Measurements from ENCODE around the gene PLAU. TPM values are rescaled to one million over a fixed set of nuclear protein-coding genes. Genes with fewer than 3 reads are reported as not detected.
A peak's percentile ranks its signal among the peaks of the same experiment; 100 is the strongest.
"Not testable (repeated sequence)": the region's sequence is repeated elsewhere in the genome, so short reads cannot be mapped to it uniquely, and the experiment has no call there.

The PLAU gene
- total and polyA plus RNA-seq, 2 experiments from 2014 or later = 13.3 to 17.5 TPM

- DNase-seq (ENCODE audit: low spot score) (no peak), ATAC-seq (no peak)
- no peaks in the 10 kb centered on the region for H3K9me2 ChIP-seq (ENCODE audit: insufficient read depth)
- H3K79me2 ChIP-seq (replicated peaks; ENCODE audit: insufficient read depth) = no peaks in the 10 kb centered on the region
- H3K36me3 ChIP-seq (ENCODE audit: insufficient read depth) = no peaks in the 10 kb centered on the region
- Mint-ChIP-seq H3K36me3 (ENCODE audit: low read depth) (no peaks in the 10 kb centered on the region), H3K27ac (no peak overlapping the region), H3K4me3 (no peak overlapping the region), H3K9me3 (no peaks in the 10 kb centered on the region), H3K27me3 (ENCODE audit: insufficient read depth, low read depth, poor library complexity) (peaks cover 4% of the 10 kb centered on the region), H3K4me1 (peaks cover 12% of the 10 kb centered on the region)
- no peaks in the 10 kb centered on the region for H4K20me1 ChIP-seq (replicated peaks; ENCODE audit: insufficient read depth)
- H3K27ac ChIP-seq (ENCODE audit: low read depth) = no peak overlapping the region
- peaks cover 11% of the 10 kb centered on the region; the same call in 1 of the 2 replicates for H3K4me1 ChIP-seq (ENCODE audit: insufficient read depth)
- H2AFZ ChIP-seq = peak overlapping the region; percentile 59; the same call in 1 of the 2 replicates
- H3K4me3 ChIP-seq = no peak overlapping the region
- no peak for TF ChIP-seq POLR2AphosphoS5 (IDR thresholded peaks at IDR 0.05; ENCODE audit: low read depth)
- no peak for TF ChIP-seq EZH2 (IDR thresholded peaks at IDR 0.05; ENCODE audit: low read depth, unreplicated experiment)
- no peak for TF ChIP-seq EZH2phosphoT487 (IDR thresholded peaks at IDR 0.05; ENCODE audit: unreplicated experiment)
- no peak for TF ChIP-seq STAT1 (IDR thresholded peaks at IDR 0.05; ENCODE audit: unreplicated experiment)
- TF ChIP-seq REST (IDR thresholded peaks at IDR 0.05; ENCODE audit: unreplicated experiment) = no peak
- TF ChIP-seq JUNB (IDR thresholded peaks at IDR 0.05; ENCODE audit: unreplicated experiment) = no peak
- no peak for TF ChIP-seq NANOG (IDR thresholded peaks at IDR 0.05; ENCODE audit: borderline replicate concordance)
- no peak for TF ChIP-seq ZNF331 (CRISPR knock-in tag; IDR thresholded peaks at IDR 0.05; ENCODE audit: low read depth)
- TF ChIP-seq CREB1 (CRISPR knock-in tag; IDR thresholded peaks at IDR 0.05; ENCODE audit: low read depth) = no peak
- no peak overlapping the region for H3K4me2 ChIP-seq
- no peaks in the 10 kb centered on the region for H3K27me3 ChIP-seq (ENCODE audit: insufficient read depth)
- no peaks in the 10 kb centered on the region for H3F3A ChIP-seq (replicated peaks; ENCODE audit: low read depth)
Observed at GRCh38 chr10:73889014-73889413, 21.9 kb upstream of the PLAU start.

- not testable (repeated sequence) for H3K36me3 ChIP-seq (ENCODE audit: insufficient read depth); H3K9me3 Mint-ChIP-seq; H3K27ac Mint-ChIP-seq; H3K36me3 Mint-ChIP-seq (ENCODE audit: low read depth); H3K4me3 ChIP-seq; H3K79me2 ChIP-seq (replicated peaks; ENCODE audit: insufficient read depth); ATAC-seq; H3K4me2 ChIP-seq; H3K9me2 ChIP-seq (ENCODE audit: insufficient read depth); H3K27me3 ChIP-seq (ENCODE audit: insufficient read depth); H3F3A ChIP-seq (replicated peaks; ENCODE audit: low read depth); H3K27me3 Mint-ChIP-seq (ENCODE audit: insufficient read depth, low read depth, poor library complexity); H3K27ac ChIP-seq (ENCODE audit: low read depth); H3K4me3 Mint-ChIP-seq; H4K20me1 ChIP-seq (replicated peaks; ENCODE audit: insufficient read depth); DNase-seq (ENCODE audit: low spot score); H2AFZ ChIP-seq
- H3K4me1 Mint-ChIP-seq = peaks cover 12% of the 10 kb centered on the region
- H3K4me1 ChIP-seq (ENCODE audit: insufficient read depth) = peaks cover 11% of the 10 kb centered on the region; the same call in 1 of the 2 replicates
Observed at GRCh38 chr10:73889416-73889815, 21.5 kb upstream of the PLAU start.
